ENCODE data around the gene KCNK7.
"Not testable (repeated sequence)": the region's sequence is repeated elsewhere in the genome, so short reads cannot be mapped to it uniquely, and the experiment has no call there.

GRCh38 chr11:65564879-65565559 is 30.6 kb downstream of the KCNK7 start:
- not testable (repeated sequence) for TF ChIP-seq CTCF (IDR thresholded peaks at IDR 0.05 in 4 of 5, conservative IDR thresholded peaks at IDR 0.05 in 1 of 5); POLR2A (IDR thresholded peaks at IDR 0.05)
